Measurements from ENCODE around the gene CCDC194.

Gene CCDC194

DNA sequence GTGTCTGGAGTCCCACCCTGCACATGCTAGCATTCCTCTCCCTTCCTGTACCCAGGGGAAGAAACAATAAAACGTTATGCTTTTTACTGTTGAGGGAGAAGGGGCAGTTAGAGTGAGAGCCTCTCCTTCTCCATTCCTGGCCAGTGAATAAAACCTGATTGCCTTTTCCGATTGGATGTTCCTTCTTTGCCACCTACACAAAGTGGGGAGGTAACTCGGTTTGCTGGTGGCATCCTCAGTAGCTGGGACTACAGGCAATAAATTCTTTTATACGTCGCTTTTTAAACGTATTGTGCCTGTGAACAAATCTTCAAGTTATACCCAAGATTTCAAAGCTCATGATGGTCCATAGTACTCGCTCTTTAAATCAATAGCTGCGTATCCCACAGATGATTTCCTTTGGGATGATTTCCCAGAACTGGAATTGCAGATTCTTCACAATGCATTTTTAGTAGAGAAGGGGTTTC, 25.2 kb upstream of the CCDC194 start:
- in situ Hi-C loops (cut with MboI; ENCODE audit: low sequenced_read_pairs, unreplicated experiment): no loop called here
- DNase-seq (ENCODE audit: low spot score): no peak
- TF ChIP-seq CTCF (IDR thresholded peaks at IDR 0.05; ENCODE audit: borderline replicate concordance, control extremely low read depth, extremely low read depth, insufficient read depth, missing control alignments): no peak

DNA sequence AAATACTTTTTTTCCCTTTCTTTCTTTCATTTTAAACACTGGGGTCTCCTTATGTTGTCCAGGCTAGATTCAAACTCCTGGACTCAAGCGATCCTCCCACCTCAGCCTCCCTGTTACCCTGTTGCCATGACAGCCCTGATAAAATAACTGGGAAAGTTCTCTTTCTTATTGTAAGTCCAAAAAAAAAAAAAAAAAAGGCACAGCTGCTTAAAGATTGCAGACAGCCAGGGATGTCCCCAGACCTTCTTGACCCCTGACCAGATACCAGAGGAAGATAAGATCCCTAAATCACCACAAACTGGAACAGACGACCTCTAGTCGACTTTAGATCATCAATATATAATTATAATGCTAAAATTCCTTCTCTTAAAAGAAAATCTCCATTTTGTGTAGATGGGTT, 24.7 kb upstream of the CCDC194 start:
- in situ Hi-C loops (cut with MboI; ENCODE audit: low sequenced_read_pairs, unreplicated experiment): no loop called here
- no peak for DNase-seq (ENCODE audit: low spot score)
- TF ChIP-seq CTCF (IDR thresholded peaks at IDR 0.05; ENCODE audit: borderline replicate concordance, control extremely low read depth, extremely low read depth, insufficient read depth, missing control alignments): no peak

DNA sequence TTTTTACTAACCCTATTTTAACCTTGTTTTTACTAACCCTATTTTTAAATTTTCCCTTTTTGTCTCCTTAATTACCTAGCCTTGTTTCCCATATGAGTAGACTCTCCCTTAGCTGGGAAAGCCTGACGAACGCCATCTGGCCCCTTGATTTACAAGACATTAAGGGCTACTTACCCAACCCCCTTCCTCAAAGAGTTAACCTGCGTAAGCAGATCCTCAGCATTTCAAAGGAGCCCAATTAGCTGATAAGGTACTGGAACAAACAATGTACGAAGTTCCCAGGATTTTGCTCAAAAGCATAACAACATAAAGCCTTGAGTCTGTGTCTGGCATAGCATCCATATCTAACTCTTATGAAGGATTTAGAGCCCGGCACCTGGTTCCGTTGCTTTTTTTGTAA, 21.1 kb upstream of the CCDC194 start:
- no peak for TF ChIP-seq CTCF (IDR thresholded peaks at IDR 0.05; ENCODE audit: borderline replicate concordance, control extremely low read depth, extremely low read depth, insufficient read depth, missing control alignments)
- no peak for DNase-seq (ENCODE audit: low spot score)
- in situ Hi-C loops (cut with MboI; ENCODE audit: low sequenced_read_pairs, unreplicated experiment): no loop called here

DNA sequence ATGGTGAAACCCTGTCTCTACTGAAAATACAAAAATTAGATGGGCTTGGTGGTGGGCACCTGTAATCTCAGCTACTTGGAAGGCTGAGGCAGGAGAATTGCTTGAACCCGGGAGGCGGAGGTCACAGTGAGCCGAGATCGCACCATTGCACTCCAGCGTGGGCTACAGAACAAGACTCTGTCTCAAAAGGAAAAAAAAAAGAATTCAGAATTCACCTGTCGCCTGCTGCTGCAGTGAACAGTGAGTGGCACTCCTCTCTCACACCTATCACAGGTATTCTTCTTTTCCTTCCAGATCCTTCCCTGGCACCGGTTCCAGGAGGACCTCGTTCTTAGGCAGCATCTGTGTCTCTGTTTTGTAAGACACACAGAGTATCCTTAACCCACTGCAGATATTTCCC, 20.1 kb upstream of the CCDC194 start:
- no peak for TF ChIP-seq CTCF (IDR thresholded peaks at IDR 0.05; ENCODE audit: borderline replicate concordance, control extremely low read depth, extremely low read depth, insufficient read depth, missing control alignments)
- no peak for DNase-seq (ENCODE audit: low spot score)
- in situ Hi-C loops (cut with MboI; ENCODE audit: low sequenced_read_pairs, unreplicated experiment): no loop called here

DNA sequence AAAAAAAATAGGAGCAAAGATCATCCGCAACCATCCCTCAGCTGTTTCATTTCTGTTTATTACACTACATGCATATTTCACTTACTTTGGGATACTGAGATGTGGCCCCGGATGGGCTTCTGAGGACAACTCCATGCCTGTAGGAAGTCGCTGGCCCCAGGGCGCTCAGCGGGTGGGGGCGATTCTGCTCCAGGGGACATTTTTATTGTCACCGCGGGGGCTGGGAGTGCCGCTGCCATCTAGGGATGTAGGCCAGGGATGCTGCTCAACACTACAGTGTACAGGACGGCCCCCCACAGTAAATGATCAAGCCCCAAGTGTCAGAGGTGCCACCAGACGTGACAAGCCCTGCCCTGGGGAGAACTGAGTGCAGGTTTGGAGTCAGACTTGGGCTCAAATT, 17.8 kb upstream of the CCDC194 start:
- no peak for DNase-seq (ENCODE audit: low spot score)
- in situ Hi-C loops (cut with MboI; ENCODE audit: low sequenced_read_pairs, unreplicated experiment): no loop called here
- no peak for TF ChIP-seq CTCF (IDR thresholded peaks at IDR 0.05; ENCODE audit: borderline replicate concordance, control extremely low read depth, extremely low read depth, insufficient read depth, missing control alignments)

DNA sequence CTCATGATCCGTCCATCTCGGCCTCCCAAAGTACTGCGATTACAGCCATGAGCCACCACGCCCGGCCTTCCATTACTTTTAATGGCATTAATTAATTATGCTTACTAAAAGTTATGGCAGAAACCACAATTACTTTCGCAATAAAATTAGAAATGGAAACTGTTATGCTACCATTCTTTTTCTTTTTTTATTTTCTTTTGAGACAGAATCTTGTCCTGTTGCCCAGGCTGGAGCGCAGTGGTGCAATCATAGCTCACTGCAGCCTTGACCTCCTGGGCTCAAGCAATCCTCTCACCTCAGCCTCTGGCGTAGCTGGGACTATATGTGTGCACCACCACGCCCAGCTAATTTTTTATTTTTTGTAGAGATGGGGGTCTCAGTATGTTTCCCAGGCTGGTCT, 16.0 kb upstream of the CCDC194 start:
- no peak for DNase-seq (ENCODE audit: low spot score)
- in situ Hi-C loops (cut with MboI; ENCODE audit: low sequenced_read_pairs, unreplicated experiment): no loop called here
- no peak for TF ChIP-seq CTCF (IDR thresholded peaks at IDR 0.05; ENCODE audit: borderline replicate concordance, control extremely low read depth, extremely low read depth, insufficient read depth, missing control alignments)

GRCh38 chr19:17406887-17407196, 12.8 kb upstream of the CCDC194 start:
- in situ Hi-C loops (cut with MboI; ENCODE audit: low sequenced_read_pairs, unreplicated experiment): no loop called here
- no peak for DNase-seq (ENCODE audit: low spot score)
- no peak for TF ChIP-seq CTCF (IDR thresholded peaks at IDR 0.05; ENCODE audit: borderline replicate concordance, control extremely low read depth, extremely low read depth, insufficient read depth, missing control alignments)
